Vagina (tissue), 2 donors: ENCODE data around the gene MTMR4. TPM values are rescaled to one million over a fixed set of nuclear protein-coding genes. Genes with fewer than 3 reads are reported as not detected.
"Not testable (repeated sequence)": the region's sequence is repeated elsewhere in the genome, so short reads cannot be mapped to it uniquely, and the experiment has no call there.

Experiments used
- DNase-seq, 2 donors: peaks; one replicate each; pipeline ENCODE4 v3.0.0-alpha.2; 2017; ENCODE audit errors: extremely low spot score in 2 of 2
- H3K27ac ChIP-seq: fragments of 200-600 bp; sonication (generic); one replicate; pipeline ENCODE4 v1.5.1; 2019
- H3K27me3 ChIP-seq: fragments of 200-600 bp; sonication (generic); one replicate; pipeline ENCODE4 v1.5.1; 2019
- H3K36me3 ChIP-seq, 2 donors: fragments of 200-600 bp; sonication (generic); one replicate each; pipeline ENCODE4 v1.5.1; 2017 to 2019
- H3K4me1 ChIP-seq: fragments of 200-600 bp; sonication (generic); one replicate; pipeline ENCODE4 v1.5.1; 2019
- H3K4me3 ChIP-seq, 2 donors: fragments of 200-600 bp; sonication (generic); 1 replicate in 1 of 2; 2 replicates in 1 of 2; pipeline ENCODE4 v1.5.1; 2016 to 2019
- H3K9me3 ChIP-seq: fragments of 200-600 bp; sonication (generic); one replicate; pipeline ENCODE4 v1.5.1; 2019
- CTCF ChIP-seq, 3 experiments: fragments of 450-650 bp in 2 of 3; fragments of 200-600 bp in 1 of 3; sonication (generic) in 1 of 3; IDR thresholded peaks; one replicate each; pipeline ENCODE4 v1.5.1; 2017 to 2019; ENCODE audit warnings: antibody characterized with exemption in 3 of 3, mild to moderate bottlenecking in 2 of 3, moderate library complexity in 2 of 3
- POLR2A ChIP-seq, 2 donors: fragments of 450-650 bp; IDR thresholded peaks; one replicate each; pipeline ENCODE4 v1.6.1; 2017; ENCODE audit warnings: antibody characterized with exemption in 2 of 2, mild to moderate bottlenecking in 2 of 2, moderate library complexity in 2 of 2
- POLR2AphosphoS5 ChIP-seq, 2 donors: sonication (generic); formaldehyde crosslinking; IDR thresholded peaks; one replicate each; pipeline ENCODE4 v1.9.0; 2017; ENCODE audit warnings: antibody characterized with exemption in 2 of 2, mild to moderate bottlenecking in 2 of 2, low read depth in 1 of 2; ENCODE audit not compliant: insufficient read depth in 1 of 2
- intact Hi-C: fragments of 100-400 bp; cut with DNase I; formaldehyde crosslinking; loops from one replicate; pipeline ENCODE4 v1.15.1; 2023
- total RNA-seq: library from RNA; depleted of rRNA; stranded (reverse); fragments of >200 nt; gene quantifications from one replicate; pipeline ENCODE4 v1.2.3, GENCODE V29; 2016

The MTMR4 gene
- total RNA-seq, 1 donor from 2014 or later, result 15.7 TPM

GRCh38 chr17:58491510-58492045, 22.9 kb downstream of the MTMR4 start:
- Histone ChIP-seq H3K27me3 (no peaks in the 10 kb centered on the region), H3K27ac (no peak overlapping the region), H3K4me1 (no peaks in the 10 kb centered on the region), H3K9me3 (no peaks in the 10 kb centered on the region), H3K4me3 (no peak overlapping the region), H3K36me3 (peaks cover 0 to 74% of the 10 kb centered on the region in 2 donors)
- no peak for TF ChIP-seq POLR2A (IDR thresholded peaks at IDR 0.05)
- intact Hi-C loops, result no loop called here
- no peak for DNase-seq

DNA sequence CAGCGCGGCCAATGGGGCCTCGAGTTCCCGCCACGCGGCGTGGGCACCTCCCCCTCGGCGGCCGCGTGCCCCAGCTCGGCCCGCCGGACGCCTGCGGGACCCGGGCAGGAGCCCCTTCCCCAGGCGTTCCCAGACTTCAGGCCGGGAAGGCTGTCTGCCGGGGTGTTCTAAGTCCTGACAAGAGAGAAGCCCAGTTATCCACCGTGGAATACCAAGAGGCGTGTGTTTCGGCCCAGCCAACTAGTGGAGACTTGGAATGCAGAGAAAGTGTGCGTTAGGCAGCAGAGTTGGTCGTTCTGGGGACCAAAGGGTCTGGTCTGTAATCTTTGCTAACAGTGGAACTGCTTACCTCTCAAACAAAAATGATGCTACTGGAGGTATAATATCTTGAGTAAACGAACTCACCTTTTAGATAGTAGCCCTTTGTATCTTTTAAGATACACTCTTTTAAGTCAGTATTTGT, 26.0 kb downstream of the MTMR4 start:
- Histone ChIP-seq H3K27me3 (no peaks in the 10 kb centered on the region), H3K36me3 (peaks cover 0 to 46% of the 10 kb centered on the region in 2 donors)
- intact Hi-C loops, result no loop called here

DNA sequence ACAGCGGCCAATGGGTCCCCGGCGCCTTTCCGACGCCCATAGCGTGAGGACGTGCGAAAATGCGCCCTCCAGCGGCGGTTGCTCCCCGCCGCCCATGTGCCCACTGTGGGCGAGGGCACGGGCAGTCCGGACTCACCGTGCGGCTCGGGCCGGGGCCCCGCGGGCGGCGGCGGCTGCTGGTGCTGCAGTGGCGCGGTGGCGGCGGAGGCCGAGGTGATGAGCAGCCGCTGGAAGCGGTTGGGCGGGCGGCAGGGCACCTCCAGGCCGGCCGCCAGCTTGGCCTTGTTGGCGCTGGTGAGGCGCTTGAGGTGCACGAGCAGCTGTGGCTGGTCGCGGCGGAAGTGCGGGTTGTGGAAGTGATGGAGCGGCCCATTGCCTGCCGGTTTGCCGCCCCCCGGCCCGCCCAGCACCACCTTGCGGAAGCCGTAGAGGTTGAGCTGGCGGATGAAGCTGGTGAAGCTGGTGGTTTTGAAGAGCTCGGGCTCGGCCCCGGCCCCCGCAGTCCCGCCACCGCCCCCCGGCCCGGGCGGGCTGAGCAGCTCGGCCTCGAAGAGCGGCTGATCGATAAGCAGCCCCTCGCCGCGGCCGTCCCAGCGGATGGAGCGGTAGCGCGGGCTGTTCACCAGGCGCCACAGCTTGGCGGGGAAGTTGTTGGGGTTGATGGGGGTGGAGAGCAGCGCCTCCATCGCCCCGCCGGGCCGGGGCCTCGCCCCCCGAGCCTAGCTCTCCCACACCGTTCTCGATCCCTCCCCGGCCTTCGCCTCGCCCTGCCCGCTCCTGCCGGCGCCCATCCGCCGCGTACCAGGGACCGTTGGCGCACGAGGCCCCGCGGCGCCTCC, 26.6 kb downstream of the MTMR4 start, which contains the start of gene HSF5:
TSS of gene HSF5 (minus strand) at position 820 of the 839 bp plus-strand sequence. CDS start at position 686, 134 bp downstream.
- H3K4me1 ChIP-seq, result no peaks in the 10 kb centered on the region
- H3K9me3 ChIP-seq, result no peaks in the 10 kb centered on the region
- intact Hi-C loops, result no loop called here
- H3K36me3 ChIP-seq, result peaks cover 0 to 40% of the 10 kb centered on the region in 2 donors
- no peak within 1 kb of the TSS for H3K27ac ChIP-seq
- no peaks in the 10 kb centered on the region for H3K27me3 ChIP-seq
- H3K4me3 ChIP-seq, result peak within 1 kb of the TSS; percentile 2 to 38
- TF ChIP-seq POLR2AphosphoS5 (IDR thresholded peaks at IDR 0.05; ENCODE audit: insufficient read depth in 1 of 2, low read depth in 1 of 2) (no peak), CTCF (IDR thresholded peaks at IDR 0.05) (peak in 1 of 3 experiments; percentile 19), POLR2A (IDR thresholded peaks at IDR 0.05) (no peak)
- no peak for DNase-seq

More for the DNA sequence above, 26.0 kb downstream of the MTMR4 start:
- no peaks in the 10 kb centered on the region for H3K9me3 ChIP-seq
- TF ChIP-seq POLR2A (IDR thresholded peaks at IDR 0.05), result no peak
- no peak for TF ChIP-seq CTCF (IDR thresholded peaks at IDR 0.05)
- TF ChIP-seq POLR2AphosphoS5 (IDR thresholded peaks at IDR 0.05; ENCODE audit: insufficient read depth in 1 of 2, low read depth in 1 of 2), result no peak
- no peaks in the 10 kb centered on the region for H3K4me1 ChIP-seq
- DNase-seq, result no peak
- H3K27ac ChIP-seq, result no peak overlapping the region
- no peak overlapping the region for H3K4me3 ChIP-seq

DNA sequence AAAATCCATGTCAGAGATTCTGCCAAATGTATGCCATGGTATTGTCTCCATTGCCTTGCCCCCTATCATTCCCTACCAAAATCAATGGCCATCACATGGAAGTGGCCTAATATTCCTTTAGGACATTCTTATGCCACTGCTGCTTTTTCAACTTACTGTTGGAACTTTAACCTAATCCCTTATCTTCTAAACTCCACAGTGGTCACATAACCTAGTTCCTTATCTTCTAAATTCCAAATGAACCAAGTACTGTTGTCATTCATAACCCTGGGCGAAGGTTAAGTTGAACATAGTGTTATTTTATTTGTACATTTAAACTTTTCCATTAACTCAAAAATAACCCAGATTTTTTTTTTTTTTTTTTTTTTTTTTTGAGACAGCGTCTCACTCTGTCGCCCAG, 29.8 kb downstream of the MTMR4 start:
- H3K36me3 ChIP-seq, result peaks cover 0 to 11% of the 10 kb centered on the region in 2 donors
- intact Hi-C loops, result no loop called here
- no peak overlapping the region for H3K27ac ChIP-seq
- H3K4me1 ChIP-seq, result no peaks in the 10 kb centered on the region
- no peaks in the 10 kb centered on the region for H3K9me3 ChIP-seq
- TF ChIP-seq CTCF (IDR thresholded peaks at IDR 0.05) (no peak), POLR2AphosphoS5 (IDR thresholded peaks at IDR 0.05; ENCODE audit: insufficient read depth in 1 of 2, low read depth in 1 of 2) (no peak), POLR2A (IDR thresholded peaks at IDR 0.05) (no peak)
- DNase-seq, result no peak
- no peak overlapping the region for H3K4me3 ChIP-seq
- no peaks in the 10 kb centered on the region for H3K27me3 ChIP-seq

DNA sequence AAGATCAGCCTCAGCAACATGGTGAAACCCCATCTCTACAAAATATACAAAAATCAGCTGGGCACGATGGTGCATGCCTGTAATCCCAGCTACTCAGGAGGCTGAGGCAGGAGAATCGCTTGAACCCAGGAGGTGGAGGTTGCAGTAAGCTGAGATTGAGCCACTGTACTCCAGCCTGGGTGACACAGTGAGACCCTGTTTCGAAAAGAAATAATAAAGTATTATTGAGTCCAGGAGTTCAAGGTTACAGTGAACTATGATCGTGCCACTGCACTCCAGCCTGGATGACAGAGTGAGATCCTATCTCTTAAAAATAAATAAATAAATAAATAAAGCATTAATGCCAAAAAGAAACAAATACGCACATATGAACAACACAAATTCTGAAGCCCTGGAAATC, 32.6 kb downstream of the MTMR4 start:
- H3K9me3 ChIP-seq, intact Hi-C loops, H3K27me3 ChIP-seq, H3K36me3 ChIP-seq, H3K4me1 ChIP-seq, H3K4me3 ChIP-seq, DNase-seq, H3K27ac ChIP-seq: not testable (repeated sequence)

- intact Hi-C loops, result no loop called here
- Histone ChIP-seq H3K9me3 (no peaks in the 10 kb centered on the region), H3K36me3 (no peaks in the 10 kb centered on the region), H3K27me3 (no peaks in the 10 kb centered on the region), H3K4me3 (no peak overlapping the region), H3K27ac (no peak overlapping the region), H3K4me1 (no peaks in the 10 kb centered on the region)
- DNase-seq, result no peak
- no peak for TF ChIP-seq CTCF (IDR thresholded peaks at IDR 0.05)
- TF ChIP-seq POLR2A (IDR thresholded peaks at IDR 0.05), result no peak
- no peak for TF ChIP-seq POLR2AphosphoS5 (IDR thresholded peaks at IDR 0.05; ENCODE audit: insufficient read depth in 1 of 2, low read depth in 1 of 2)
Measured at GRCh38 chr17:58480090-58480489, 34.3 kb downstream of the MTMR4 start.
